Measurements from ENCODE around the gene IGSF3. TPM values are rescaled to one million over a fixed set of nuclear protein-coding genes. Genes with fewer than 3 reads are reported as not detected.
A peak's percentile ranks its signal among the peaks of the same experiment; 100 is the strongest.
"Not testable (repeated sequence)": the region's sequence is repeated elsewhere in the genome, so short reads cannot be mapped to it uniquely, and the experiment has no call there.

The IGSF3 gene
- total and polyA plus RNA-seq, 2 of the 8 experiments (the other 6 are each of a cell fraction or from before 2014, with no cell fraction given) = 30.0 to 32.2 TPM

GRCh38 chr1:116634386-116634785, 33.1 kb downstream of the IGSF3 start:
- H4K20me1 ChIP-seq (replicated peaks in 1 of 2; ENCODE audit: control insufficient read depth in 1 of 2, insufficient read depth in 2 of 2, low read length in 2 of 2); H3K9me3 ChIP-seq (ENCODE audit: insufficient read depth in 2 of 2, low read depth in 1 of 2, low read length in 1 of 2); H3K36me3 ChIP-seq (ENCODE audit: control insufficient read depth in 2 of 4, insufficient read depth in 4 of 4, low read length in 3 of 4); H3K14ac ChIP-seq (ENCODE audit: insufficient read length); H3K56ac ChIP-seq (replicated peaks; ENCODE audit: insufficient read length, low read depth, low read length); H3K23ac ChIP-seq (ENCODE audit: insufficient read length); H3K4me2 ChIP-seq (ENCODE audit: insufficient read depth in 1 of 2, low read depth in 2 of 2, low read length in 2 of 2); H2BK12ac ChIP-seq (ENCODE audit: low read depth, low read length); H3K23me2 ChIP-seq (ENCODE audit: low read depth, low read length); H3K4me1 ChIP-seq (replicated peaks in 1 of 4; ENCODE audit: control insufficient read depth in 3 of 4, insufficient read depth in 4 of 4, low read length in 3 of 4); FAIRE-seq; H2BK5ac ChIP-seq (ENCODE audit: low read depth, low read length); H3K4ac ChIP-seq (replicated peaks; ENCODE audit: insufficient read length, low read depth, low read length); H2BK120ac ChIP-seq (replicated peaks; ENCODE audit: low read depth, low read length); DNase-seq (ENCODE audit: low read depth in 1 of 2, low spot score in 2 of 2); H3K4me3 ChIP-seq (ENCODE audit: extremely low read depth in 1 of 4, insufficient read depth in 2 of 4, low read depth in 3 of 4, low read length in 4 of 4); H2BK20ac ChIP-seq (ENCODE audit: low read length); H3K27me3 ChIP-seq (replicated peaks in 1 of 4; ENCODE audit: control insufficient read depth in 3 of 4, extremely low read depth in 1 of 4, insufficient read depth in 3 of 4, low read length in 3 of 4); H3K79me2 ChIP-seq (ENCODE audit: control insufficient read depth in 1 of 2, insufficient read depth in 2 of 2, low read length in 2 of 2); H4K8ac ChIP-seq (ENCODE audit: extremely low read depth, insufficient read depth, low read length); H3K79me1 ChIP-seq (ENCODE audit: low read depth, low read length); H4K91ac ChIP-seq (replicated peaks; ENCODE audit: insufficient read length, low read length); POLR2A ChIA-PET (ENCODE audit: partially characterized antibody); H4K5ac ChIP-seq (ENCODE audit: insufficient read length, low read depth, low read length); H2AK5ac ChIP-seq (ENCODE audit: low read depth, low read length); H2AFZ ChIP-seq (ENCODE audit: low read length); H3K9ac ChIP-seq (replicated peaks in 1 of 4; ENCODE audit: extremely low read depth in 1 of 4, low read depth in 3 of 4, low read length in 3 of 4); H3K27ac ChIP-seq (ENCODE audit: low read depth, low read length); H2BK15ac ChIP-seq (ENCODE audit: low read length): not testable (repeated sequence)
- CTCF ChIA-PET (ENCODE audit: partially characterized antibody) = interaction anchor here (0.7 kb wide), 1 partner anchor 102 kb away, joined by 3 read pairs; no protein-coding TSS in a partner anchor
- 0 out of 2 replicates have a peak overlapping the region, but pooled peaks have one; percentile 19 for H3K18ac ChIP-seq (ENCODE audit: extremely low read depth, low read length)
- WGBS, 2 experiments (ENCODE audit: extremely low coverage in 1 of 2, insufficient coverage in 1 of 2, insufficient read length in 1 of 2, insufficient replicate concordance in 2 of 2, low coverage in 1 of 2, low lambda C conversion rate in 2 of 2, missing lambda C conversion rate in 1 of 2) = 97% methylated on average over 3 of the region's 4 CpGs; no CpG with 5 or more reads in 1 of the 2 experiments

Data from H1 (cell line).